Effector memory CD4-positive, alpha-beta T cell (primary cell): ENCODE results near the gene VAV1.
"Not testable (repeated sequence)": the region's sequence is repeated elsewhere in the genome, so short reads cannot be mapped to it uniquely, and the experiment has no call there.

Experiments used
- DNase-seq, 3 donors: peaks; one replicate each; pipeline ENCODE4 v3.0.0-alpha.2; 2020
- H3K27ac ChIP-seq: 2 replicates; pipeline ENCODE4 v1.7.0; 2013; ENCODE audit warnings: mild to moderate bottlenecking, low read length, moderate library complexity; ENCODE audit not compliant: insufficient read depth, poor library complexity, severe bottlenecking
- H3K27me3 ChIP-seq: replicated peaks from 2 replicates; pipeline ENCODE4 v1.7.0; 2013; ENCODE audit warnings: mild to moderate bottlenecking, low read length; ENCODE audit not compliant: insufficient read depth, control insufficient read depth, poor library complexity, severe bottlenecking
- H3K36me3 ChIP-seq: 2 replicates; pipeline ENCODE4 v1.7.0; 2013; ENCODE audit warnings: mild to moderate bottlenecking, low read length, moderate library complexity; ENCODE audit not compliant: control insufficient read depth, insufficient read depth
- H3K4me1 ChIP-seq: 2 replicates; pipeline ENCODE4 v1.7.0; 2013; ENCODE audit warnings: low read length, mild to moderate bottlenecking; ENCODE audit not compliant: control insufficient read depth, insufficient read depth, poor library complexity, severe bottlenecking
- H3K4me3 ChIP-seq: 2 replicates; pipeline ENCODE4 v1.7.0; 2013; ENCODE audit warnings: low read length, low read depth, mild to moderate bottlenecking; ENCODE audit not compliant: insufficient read depth, poor library complexity, severe bottlenecking
- H3K9me3 ChIP-seq: 2 replicates; pipeline ENCODE4 v1.7.0; 2013; ENCODE audit warnings: mild to moderate bottlenecking, low read length, moderate library complexity; ENCODE audit not compliant: control insufficient read depth

Gene VAV1

GRCh38 chr19:6862673-6863078 lies 90.2 kb downstream of the VAV1 start:
- no peaks in the 10 kb centered on the region for H3K4me1 ChIP-seq
- no peaks in the 10 kb centered on the region for H3K36me3 ChIP-seq
- no peak overlapping the region for H3K4me3 ChIP-seq
- H3K27ac ChIP-seq = peak overlapping the region; percentile 56
- H3K27me3 ChIP-seq = no peaks in the 10 kb centered on the region
- DNase-seq = peak; percentile 86 to 88 (median 88)
- no peaks in the 10 kb centered on the region for H3K9me3 ChIP-seq

DNA sequence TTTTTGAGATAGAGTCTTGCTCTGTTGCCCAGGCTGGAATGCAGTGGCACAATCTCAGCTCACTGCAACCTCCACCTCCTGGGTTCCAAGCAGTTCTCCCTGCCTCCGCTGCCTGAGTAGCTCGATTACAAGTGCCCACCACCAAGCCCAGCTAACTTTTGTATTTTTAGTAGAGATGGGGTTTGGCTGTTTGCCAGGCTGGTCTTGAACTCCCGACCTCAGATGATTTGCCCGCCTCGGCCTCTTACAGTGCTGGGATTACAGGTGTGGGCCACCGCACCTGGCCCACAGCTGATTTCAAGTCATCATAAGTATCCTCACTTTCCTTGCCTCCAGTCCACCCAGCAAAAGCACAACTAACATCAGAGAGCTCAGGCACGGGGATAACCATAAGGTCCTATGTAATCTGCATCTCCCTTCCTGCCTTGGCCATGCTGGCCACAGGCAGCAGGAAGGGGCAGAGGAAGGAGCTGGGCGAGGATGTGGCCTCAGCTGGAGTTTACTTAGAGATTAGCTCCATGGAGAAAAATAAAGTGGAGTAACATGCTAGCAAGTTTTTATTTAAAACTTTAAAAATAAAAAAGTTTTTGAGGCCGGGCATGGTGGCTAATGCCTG lies 91.9 kb downstream of the VAV1 start:
- H3K9me3 ChIP-seq = no peaks in the 10 kb centered on the region
- DNase-seq = no peak
- no peaks in the 10 kb centered on the region for H3K36me3 ChIP-seq
- H3K27me3 ChIP-seq = no peaks in the 10 kb centered on the region
- H3K27ac ChIP-seq = no peak overlapping the region
- no peak overlapping the region for H3K4me3 ChIP-seq
- no peaks in the 10 kb centered on the region for H3K4me1 ChIP-seq

GRCh38 chr19:6865849-6866248 lies 93.3 kb downstream of the VAV1 start:
- no peaks in the 10 kb centered on the region for H3K36me3 ChIP-seq
- H3K4me1 ChIP-seq = no peaks in the 10 kb centered on the region
- no peak for DNase-seq
- no peak overlapping the region for H3K27ac ChIP-seq
- H3K27me3 ChIP-seq = no peaks in the 10 kb centered on the region
- H3K9me3 ChIP-seq = no peaks in the 10 kb centered on the region
- no peak overlapping the region for H3K4me3 ChIP-seq

GRCh38 chr19:6866741-6867151 lies 94.2 kb downstream of the VAV1 start:
- Histone ChIP-seq H3K4me3 (no peak overlapping the region), H3K27ac (no peak overlapping the region), H3K27me3 (no peaks in the 10 kb centered on the region), H3K4me1 (no peaks in the 10 kb centered on the region), H3K36me3 (no peaks in the 10 kb centered on the region), H3K9me3 (no peaks in the 10 kb centered on the region)
- no peak for DNase-seq

DNA sequence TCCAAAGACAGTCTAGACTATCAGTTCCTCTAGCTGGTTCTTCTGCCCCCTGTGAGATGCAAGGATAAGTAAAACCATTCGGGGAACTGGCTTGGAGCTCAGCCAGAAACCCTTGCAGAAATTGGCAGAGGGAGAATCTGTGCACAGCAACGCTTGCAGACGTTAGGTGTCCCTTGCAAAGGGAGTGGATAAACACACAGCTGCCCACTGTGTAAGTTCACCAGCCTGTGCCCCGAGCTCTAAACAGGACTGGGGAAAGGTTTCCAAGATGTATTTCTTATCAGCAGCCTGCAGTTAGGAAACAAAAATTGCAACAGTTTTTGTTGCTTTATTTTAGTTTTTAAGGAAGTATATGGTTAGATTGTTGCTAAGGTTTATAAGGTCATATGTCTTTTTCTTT lies 95.8 kb downstream of the VAV1 start:
- Histone ChIP-seq H3K9me3 (no peaks in the 10 kb centered on the region), H3K27ac (no peak overlapping the region), H3K4me3 (no peak overlapping the region), H3K36me3 (no peaks in the 10 kb centered on the region), H3K4me1 (no peaks in the 10 kb centered on the region), H3K27me3 (no peaks in the 10 kb centered on the region)
- DNase-seq = no peak

- H3K36me3 ChIP-seq, H3K27ac ChIP-seq, H3K4me1 ChIP-seq, H3K9me3 ChIP-seq, DNase-seq, H3K4me3 ChIP-seq, H3K27me3 ChIP-seq: not testable (repeated sequence)
Measured at GRCh38 chr19:6869151-6869882, 96.8 kb downstream of the VAV1 start.

DNA sequence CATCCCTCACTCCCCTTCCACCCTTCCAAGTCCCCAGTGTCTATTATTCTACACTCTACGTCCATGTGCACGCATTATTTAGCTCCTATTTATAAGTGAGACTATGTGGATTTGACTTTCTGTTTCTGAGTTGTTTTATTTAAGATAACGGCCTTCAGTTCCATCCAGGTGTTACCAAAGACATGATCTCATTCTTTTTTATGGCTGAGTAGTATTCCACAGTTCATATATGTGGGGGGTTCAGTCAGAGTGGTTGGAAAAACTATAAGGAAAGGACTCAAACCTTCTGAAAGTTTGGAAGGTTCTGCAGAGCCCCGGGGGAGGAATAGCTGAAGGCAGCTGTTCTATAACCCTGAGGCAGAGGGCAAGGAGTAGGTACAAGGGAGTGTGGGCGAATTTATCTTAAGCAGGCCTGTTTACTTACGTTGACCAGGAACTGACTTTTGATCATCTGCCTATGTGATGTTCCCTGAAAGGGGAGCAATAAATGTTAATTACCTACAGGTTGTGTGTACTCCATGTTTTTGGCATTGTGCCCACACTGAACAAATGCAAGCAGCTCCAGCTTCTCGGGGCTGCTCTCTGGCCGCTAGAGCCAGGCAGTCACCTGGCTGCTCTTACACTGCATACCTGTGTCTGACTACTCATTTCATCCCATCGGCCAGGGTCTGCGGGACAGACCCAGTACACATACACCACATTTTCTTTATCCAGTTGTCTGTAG lies 101.4 kb downstream of the VAV1 start:
- Histone ChIP-seq H3K4me3 (no peak overlapping the region), H3K36me3 (no peaks in the 10 kb centered on the region), H3K27me3 (no peaks in the 10 kb centered on the region), H3K9me3 (no peaks in the 10 kb centered on the region), H3K27ac (no peak overlapping the region), H3K4me1 (no peaks in the 10 kb centered on the region)
- no peak for DNase-seq

DNA sequence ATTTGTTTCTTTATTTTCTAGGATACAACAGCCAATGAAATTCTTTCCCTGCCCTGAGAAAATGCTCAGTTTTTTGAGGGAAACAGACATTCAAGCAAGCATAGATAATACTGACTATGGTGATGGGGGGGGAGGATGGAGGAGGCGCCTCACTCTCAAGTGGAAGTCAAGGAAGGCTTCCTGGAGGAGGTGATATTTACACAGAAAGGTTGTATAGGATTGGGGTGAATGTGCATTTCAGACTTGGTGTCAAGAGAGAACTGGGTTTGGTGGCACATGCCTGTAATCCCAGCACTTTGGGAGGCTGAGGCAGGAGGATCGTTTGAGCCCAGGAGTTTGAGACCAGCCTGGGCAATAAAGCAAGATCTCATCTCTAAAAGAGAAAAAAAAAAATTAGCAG lies 102.7 kb downstream of the VAV1 start:
- Histone ChIP-seq H3K36me3 (no peaks in the 10 kb centered on the region), H3K4me1 (no peaks in the 10 kb centered on the region), H3K27ac (no peak overlapping the region), H3K27me3 (no peaks in the 10 kb centered on the region), H3K9me3 (no peaks in the 10 kb centered on the region), H3K4me3 (no peak overlapping the region)
- DNase-seq = no peak

- Histone ChIP-seq H3K4me1 (no peaks in the 10 kb centered on the region), H3K9me3 (no peaks in the 10 kb centered on the region), H3K27ac (no peak overlapping the region), H3K27me3 (no peaks in the 10 kb centered on the region), H3K4me3 (no peak overlapping the region), H3K36me3 (no peaks in the 10 kb centered on the region)
- DNase-seq = no peak
Measured at GRCh38 chr19:6876748-6877147, 104.2 kb downstream of the VAV1 start.

DNA sequence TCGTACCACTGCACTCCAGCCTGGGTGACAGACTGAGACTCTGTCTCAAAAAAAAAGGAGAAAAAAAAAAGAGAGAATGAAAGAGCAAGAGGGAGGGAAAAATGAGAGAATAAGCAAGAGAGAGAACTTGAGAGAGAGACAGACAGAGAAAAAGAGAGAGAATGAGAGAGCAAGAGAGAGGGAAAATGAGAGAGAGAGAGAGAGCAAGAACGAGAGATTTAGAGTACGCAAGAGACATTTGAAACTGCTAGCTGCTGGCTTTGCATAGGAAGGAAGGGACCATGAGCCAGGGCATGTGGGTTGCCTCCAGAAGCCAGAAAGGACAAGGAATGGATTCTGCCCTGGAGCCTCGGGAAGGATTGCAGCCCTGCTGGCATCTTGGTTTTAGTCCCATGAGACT lies 105.3 kb downstream of the VAV1 start:
- no peak for DNase-seq
- H3K36me3 ChIP-seq = no peaks in the 10 kb centered on the region
- H3K9me3 ChIP-seq = no peaks in the 10 kb centered on the region
- H3K4me3 ChIP-seq = no peak overlapping the region
- H3K4me1 ChIP-seq = no peaks in the 10 kb centered on the region
- H3K27me3 ChIP-seq = no peaks in the 10 kb centered on the region
- H3K27ac ChIP-seq = no peak overlapping the region
